ENCODE results near the gene SETD6.

SETD6 gene

GRCh38 chr16:58494981-58495520 lies 20.3 kb upstream of the SETD6 start:
- DNase-seq, result peak; percentile 95

GRCh38 chr16:58495521-58496331 lies 19.6 kb upstream of the SETD6 start:
- DNase-seq, result no peak

- DNase-seq, result no peak
These were observed 17.8 kb upstream of the SETD6 start for GRCh38 chr16:58497468-58497867.

GRCh38 chr16:58497935-58498334 lies 17.4 kb upstream of the SETD6 start:
- no peak for DNase-seq

GRCh38 chr16:58498341-58499091 lies 16.8 kb upstream of the SETD6 start:
- DNase-seq, result no peak

- no peak for DNase-seq
These were observed 16.2 kb upstream of the SETD6 start for GRCh38 chr16:58499092-58499511.

GRCh38 chr16:58499615-58500351 lies 15.5 kb upstream of the SETD6 start, which contains the start of gene NDRG4:
TSS of gene NDRG4 (plus strand) at chr16:58500143. CDS start at chr16:58500249, 106 bp downstream.
- DNase-seq, result peak; percentile 92

GRCh38 chr16:58500430-58501241 lies 14.7 kb upstream of the SETD6 start:
- DNase-seq, result peak; percentile 76

GRCh38 chr16:58501242-58502131 lies 13.8 kb upstream of the SETD6 start:
- peak; percentile 91 for DNase-seq

- DNase-seq, result no peak
These were observed 12.9 kb upstream of the SETD6 start for GRCh38 chr16:58502217-58502921.

GRCh38 chr16:58503166-58503862 lies 12.0 kb upstream of the SETD6 start:
- no peak for DNase-seq

- DNase-seq, result no peak
These were observed 11.2 kb upstream of the SETD6 start for GRCh38 chr16:58503863-58504688.

- no peak for DNase-seq
These were observed 8.8 kb upstream of the SETD6 start for GRCh38 chr16:58506241-58507194.

- DNase-seq, result no peak
These were observed 7.9 kb upstream of the SETD6 start for GRCh38 chr16:58507195-58507962.

GRCh38 chr16:58507963-58508670 lies 7.2 kb upstream of the SETD6 start:
- no peak for DNase-seq

GRCh38 chr16:58508671-58509251 lies 6.6 kb upstream of the SETD6 start:
- DNase-seq, result no peak

All from retina (tissue), 1 donor.